GM23338 (cell line): ENCODE measurements around the gene DHX30. TPM values are rescaled to one million over a fixed set of nuclear protein-coding genes. Genes with fewer than 3 reads are reported as not detected.
A peak's percentile ranks its signal among the peaks of the same experiment; 100 is the strongest.

ENCODE experiments used
- ATAC-seq: fragments of 200-7000 bp; cut with Tn5 transposase; 3 replicates; pipeline ENCODE4 v1.9.1; 2020
- DNase-seq: peaks from one replicate; pipeline ENCODE4 v3.0.0-alpha.2; 2015; ENCODE audit warnings: low spot score
- H2AFZ ChIP-seq: fragments of 200-600 bp; sonication (generic); 2 replicates; pipeline ENCODE4 v1.8.0; 2016; ENCODE audit warnings: antibody characterized with exemption, mild to moderate bottlenecking, moderate library complexity
- H3F3A ChIP-seq: fragments of 200-600 bp; sonication (generic); replicated peaks from 2 replicates; pipeline ENCODE4 v1.8.0; 2017; ENCODE audit warnings: antibody characterized with exemption, mixed run types, low read depth
- H3K27ac ChIP-seq: fragments of 200-600 bp; sonication (generic); 2 replicates; pipeline ENCODE4 v1.6.1; 2016; ENCODE audit warnings: low read depth
- H3K27me3 ChIP-seq: fragments of 200-600 bp; sonication (generic); 2 replicates; pipeline ENCODE4 v1.8.0; 2016; ENCODE audit warnings: mild to moderate bottlenecking, mixed run types, moderate library complexity; ENCODE audit not compliant: insufficient read depth
- H3K36me3 ChIP-seq: fragments of 200-600 bp; sonication (generic); 2 replicates; pipeline ENCODE4 v1.8.0; 2016; ENCODE audit warnings: mild to moderate bottlenecking; ENCODE audit not compliant: insufficient read depth
- H3K4me1 ChIP-seq: fragments of 200-600 bp; sonication (generic); 2 replicates; pipeline ENCODE4 v1.8.0; 2016; ENCODE audit warnings: mild to moderate bottlenecking, moderate library complexity; ENCODE audit not compliant: insufficient read depth
- H3K4me2 ChIP-seq: fragments of 200-600 bp; sonication (generic); 2 replicates; pipeline ENCODE4 v1.7.1; 2017; ENCODE audit warnings: mixed run types
- H3K4me3 ChIP-seq: fragments of 200-600 bp; sonication (generic); 2 replicates; pipeline ENCODE4 v1.6.1; 2016; ENCODE audit warnings: mixed run types
- H3K79me2 ChIP-seq: fragments of 200-600 bp; sonication (generic); replicated peaks from 2 replicates; pipeline ENCODE4 v1.8.0; 2017; ENCODE audit warnings: mild to moderate bottlenecking; ENCODE audit not compliant: insufficient read depth
- H3K9me2 ChIP-seq: fragments of 200-600 bp; sonication (generic); 2 replicates; pipeline ENCODE4 v1.8.0; 2017; ENCODE audit not compliant: insufficient read depth
- H4K20me1 ChIP-seq: fragments of 200-600 bp; sonication (generic); replicated peaks from 2 replicates; pipeline ENCODE4 v1.8.0; 2017; ENCODE audit warnings: mild to moderate bottlenecking; ENCODE audit not compliant: insufficient read depth
- H3K27ac Mint-ChIP-seq: 2 replicates; pipeline ENCODE4 v1.8.0; 2020; ENCODE audit warnings: inconsistent platforms, mild to moderate bottlenecking, moderate library complexity, mixed read lengths
- H3K27me3 Mint-ChIP-seq: 3 replicates; pipeline ENCODE4 v1.8.0; 2022; ENCODE audit warnings: low read depth, mild to moderate bottlenecking, moderate library complexity, mixed read lengths, inconsistent platforms; ENCODE audit not compliant: insufficient read depth, poor library complexity
- H3K36me3 Mint-ChIP-seq: 3 replicates; pipeline ENCODE4 v1.8.0; 2021; ENCODE audit warnings: low read depth, mild to moderate bottlenecking, inconsistent platforms, moderate library complexity, mixed read lengths
- H3K4me1 Mint-ChIP-seq: 3 replicates; pipeline ENCODE4 v1.8.0; 2020; ENCODE audit warnings: mild to moderate bottlenecking, inconsistent platforms, mixed read lengths
- H3K4me3 Mint-ChIP-seq: 3 replicates; pipeline ENCODE4 v1.8.0; 2021; ENCODE audit warnings: moderate library complexity, mild to moderate bottlenecking, inconsistent platforms, mixed read lengths
- H3K9me3 Mint-ChIP-seq: 3 replicates; pipeline ENCODE4 v1.8.0; 2020; ENCODE audit warnings: moderate library complexity, mild to moderate bottlenecking, inconsistent platforms, mixed read lengths
- CREB1 ChIP-seq: fragments of 250-450 bp; sonication (Bioruptor Pico); IDR thresholded peaks from 2 replicates; pipeline ENCODE4 v1.5.0; 2020; ENCODE audit warnings: low read depth, mild to moderate bottlenecking, moderate library complexity
- CTCF ChIP-seq, 2 experiments: fragments of 200-600 bp in 1 of 2; sonication (generic) in 1 of 2; conservative IDR thresholded peaks; 2 replicates each; pipeline versions ENCODE4 v1.5.1 to v1.6.1; 2016 to 2017; ENCODE audit warnings: antibody characterized with exemption in 2 of 2, low read depth in 2 of 2, mild to moderate bottlenecking in 2 of 2, moderate library complexity in 1 of 2
- EZH2 ChIP-seq: fragments of 200-600 bp; sonication (generic); IDR thresholded peaks from one replicate; pipeline ENCODE4 v1.8.0; 2017; ENCODE audit warnings: antibody characterized with exemption, mild to moderate bottlenecking, low read depth; ENCODE audit not compliant: unreplicated experiment
- JUNB ChIP-seq: IDR thresholded peaks from one replicate; pipeline ENCODE4 v1.6.1; 2016; ENCODE audit warnings: antibody characterized with exemption; ENCODE audit not compliant: unreplicated experiment
- STAT1 ChIP-seq: IDR thresholded peaks from one replicate; pipeline ENCODE4 v1.6.1; 2016; ENCODE audit warnings: antibody characterized with exemption; ENCODE audit not compliant: unreplicated experiment
- ZNF331 ChIP-seq: fragments of 250-450 bp; sonication (Bioruptor Pico); IDR thresholded peaks from 2 replicates; pipeline ENCODE4 v1.5.0; 2020; ENCODE audit warnings: low read depth, mild to moderate bottlenecking, moderate library complexity
- ZNF462 ChIP-seq: fragments of 250-450 bp; sonication (Bioruptor Pico); IDR thresholded peaks from 2 replicates; pipeline ENCODE4 v1.5.0; 2020; ENCODE audit warnings: mild to moderate bottlenecking, moderate library complexity
- polyA plus RNA-seq: library from polyadenylated mRNA; unstranded; fragments of >200 nt; fragmentation: Nextera tagmentation; extraction: Ambion mirVana; gene quantifications from 2 replicates; pipeline ENCODE4 v1.2.1, GENCODE V29; 2016
- total RNA-seq: library from RNA; depleted of rRNA; stranded (reverse); fragments of >200 nt; shearing (Covaris generic); gene quantifications from 2 replicates; pipeline ENCODE4 v1.2.3, GENCODE V29; 2014

DHX30 gene
- total and polyA plus RNA-seq, 2 experiments from 2014 or later: 47.5 to 125 TPM

GRCh38 chr3:47890126-47890827, 87.3 kb downstream of the DHX30 start:
- no peaks in the 10 kb centered on the region for H3K27me3 ChIP-seq
- peak overlapping the region; percentile 84 for H3K27ac ChIP-seq
- H3K9me2 ChIP-seq: peaks cover 8% of the 10 kb centered on the region
- H2AFZ ChIP-seq: no peak overlapping the region
- peaks cover 9% of the 10 kb centered on the region for H3K79me2 ChIP-seq
- no peaks in the 10 kb centered on the region for H3K36me3 ChIP-seq
- H3K4me1 ChIP-seq: peaks cover 41% of the 10 kb centered on the region
- ATAC-seq (peak; percentile 49), DNase-seq (peak; percentile 53)
- peak overlapping the region; percentile 83 for H3K27ac Mint-ChIP-seq
- TF ChIP-seq JUNB (no peak), CTCF (conservative IDR thresholded peaks at IDR 0.05; ENCODE audit: low read depth in 2 of 2) (no peak)
- H3K9me3 Mint-ChIP-seq: no peaks in the 10 kb centered on the region
- peaks cover 48% of the 10 kb centered on the region for H3K4me1 Mint-ChIP-seq
- H3F3A ChIP-seq: peaks cover 5% of the 10 kb centered on the region; the same call in 1 of the 2 replicates
- peaks cover 27% of the 10 kb centered on the region for H3K36me3 Mint-ChIP-seq
- H3K4me2 ChIP-seq: peak overlapping the region; percentile 65
- peaks cover 6% of the 10 kb centered on the region for H3K27me3 Mint-ChIP-seq
- H4K20me1 ChIP-seq: no peaks in the 10 kb centered on the region; the same call in 1 of the 2 replicates
- H3K4me3 ChIP-seq: peak overlapping the region; percentile 22
- H3K4me3 Mint-ChIP-seq: peak overlapping the region; percentile 44

- Mint-ChIP-seq H3K9me3 (no peaks in the 10 kb centered on the region), H3K27me3 (peaks cover 6% of the 10 kb centered on the region), H3K4me1 (peaks cover 48% of the 10 kb centered on the region), H3K4me3 (peak overlapping the region; percentile 44; the same call in 1 of the 3 replicates), H3K27ac (peak overlapping the region; percentile 83), H3K36me3 (peaks cover 27% of the 10 kb centered on the region)
- Histone ChIP-seq H3F3A (peaks cover 5% of the 10 kb centered on the region; the same call in 1 of the 2 replicates), H2AFZ (no peak overlapping the region), H3K79me2 (peaks cover 9% of the 10 kb centered on the region), H3K27me3 (no peaks in the 10 kb centered on the region), H4K20me1 (no peaks in the 10 kb centered on the region; the same call in 1 of the 2 replicates), H3K4me2 (peak overlapping the region; percentile 65), H3K4me3 (no peak overlapping the region), H3K36me3 (no peaks in the 10 kb centered on the region), H3K9me2 (peaks cover 8% of the 10 kb centered on the region), H3K4me1 (peaks cover 41% of the 10 kb centered on the region), H3K27ac (peak overlapping the region; percentile 84)
- DNase-seq (no peak), ATAC-seq (peak; percentile 56)
- TF ChIP-seq EZH2: no peak
- TF ChIP-seq ZNF462 (CRISPR knock-in tag): no peak
- no peak for TF ChIP-seq JUNB
- TF ChIP-seq ZNF331 (CRISPR knock-in tag): no peak
- TF ChIP-seq STAT1: no peak
- TF ChIP-seq CTCF (conservative IDR thresholded peaks at IDR 0.05; ENCODE audit: low read depth in 2 of 2): no peak
- TF ChIP-seq CREB1 (CRISPR knock-in tag): no peak
These were observed 88.1 kb downstream of the DHX30 start for GRCh38 chr3:47890828-47891612.
